SU-DHL-6 (cell line): ENCODE results near the gene RBM20.

Source experiments
- H2AFZ ChIP-seq: fragments of 200-600 bp; sonication (generic); 2 replicates; pipeline ENCODE4 v1.6.1; 2014; ENCODE audit warnings: low read depth, mild to moderate bottlenecking, moderate library complexity, mixed read lengths, antibody characterized with exemption, low read length; ENCODE audit not compliant: severe bottlenecking
- H3F3A ChIP-seq: fragments of 200-600 bp; shearing (Covaris generic); 2 replicates; pipeline ENCODE4 v1.6.0; 2016; ENCODE audit warnings: antibody characterized with exemption, mild to moderate bottlenecking; ENCODE audit not compliant: insufficient read depth
- H3K27ac ChIP-seq: fragments of 200-600 bp; sonication (generic); 2 replicates; pipeline ENCODE4 v1.5.1; 2016; ENCODE audit warnings: low read depth, mild to moderate bottlenecking, low read length, moderate library complexity, mixed read lengths
- H3K27me3 ChIP-seq: fragments of 200-600 bp; sonication (generic), shearing (Covaris generic); 2 replicates; pipeline ENCODE4 v1.6.0; 2014; ENCODE audit warnings: mild to moderate bottlenecking, low read length
- H3K36me3 ChIP-seq: fragments of 200-600 bp; sonication (generic); 2 replicates; pipeline ENCODE4 v1.6.1; 2014; ENCODE audit warnings: mild to moderate bottlenecking, low read length, mixed read lengths
- H3K4me2 ChIP-seq: fragments of 300-600, 200-600 bp; shearing (Covaris generic), sonication (generic); 2 replicates; pipeline ENCODE4 v1.6.0; 2014; ENCODE audit warnings: low read length, low read depth, mild to moderate bottlenecking; ENCODE audit not compliant: poor library complexity, severe bottlenecking
- H3K4me3 ChIP-seq: fragments of 200-600 bp; sonication (generic); 2 replicates; pipeline ENCODE4 v1.5.1; 2014; ENCODE audit warnings: antibody characterized with exemption, low read length, mild to moderate bottlenecking, mixed read lengths; ENCODE audit not compliant: insufficient read depth, poor library complexity, severe bottlenecking
- H3K79me2 ChIP-seq: fragments of 200-600 bp; sonication (generic); 2 replicates; pipeline ENCODE4 v1.6.1; 2014; ENCODE audit warnings: mild to moderate bottlenecking, low read length, moderate library complexity; ENCODE audit not compliant: insufficient read depth
- H3K9ac ChIP-seq: fragments of 200-600 bp; sonication (generic); 2 replicates; pipeline ENCODE4 v1.7.0; 2014; ENCODE audit warnings: mild to moderate bottlenecking, low read length
- H3K9me2 ChIP-seq: fragments of 200-600 bp; sonication (generic); replicated peaks from 2 replicates; pipeline ENCODE4 v1.6.1; 2014; ENCODE audit warnings: low read length; ENCODE audit not compliant: insufficient read depth
- H3K9me3 ChIP-seq: fragments of 200-600 bp; sonication (generic); 2 replicates; pipeline ENCODE4 v1.6.1; 2014; ENCODE audit warnings: low read length, mixed read lengths; ENCODE audit not compliant: insufficient read depth
- H4K20me1 ChIP-seq: fragments of 200-600 bp; sonication (generic); 2 replicates; pipeline ENCODE4 v1.6.1; 2014; ENCODE audit warnings: low read depth, mild to moderate bottlenecking, antibody characterized with exemption, low read length, moderate library complexity, mixed read lengths
- CTCF ChIP-seq: fragments of 200-600 bp; sonication (generic); IDR thresholded peaks from one replicate; pipeline ENCODE4 v1.5.1; 2017; ENCODE audit warnings: antibody characterized with exemption, mild to moderate bottlenecking, low read length, moderate library complexity; ENCODE audit not compliant: insufficient read depth, poor library complexity, severe bottlenecking
- EZH2phosphoT487 ChIP-seq: fragments of 200-600 bp; sonication (generic), shearing (Covaris generic); conservative IDR thresholded peaks from 2 replicates; pipeline ENCODE4 v1.6.1; 2018; ENCODE audit warnings: mild to moderate bottlenecking, antibody characterized with exemption, low read length, moderate library complexity, mixed read lengths

RBM20 gene

GRCh38 chr10:110691139-110691538 lies 47.0 kb downstream of the RBM20 start:
- Histone ChIP-seq H3K9me2 (no peaks in the 10 kb centered on the region), H3K4me2 (no peak overlapping the region), H3K9me3 (0 out of 2 replicates have a peak, but pooled peaks cover 4% of the 10 kb centered on the region), H3K4me3 (no peak overlapping the region), H3F3A (no peaks in the 10 kb centered on the region), H3K9ac (no peak overlapping the region), H3K27ac (no peak overlapping the region), H3K79me2 (no peaks in the 10 kb centered on the region), H4K20me1 (no peaks in the 10 kb centered on the region), H3K36me3 (no peaks in the 10 kb centered on the region), H3K27me3 (no peaks in the 10 kb centered on the region), H2AFZ (no peak overlapping the region)
- no peak for TF ChIP-seq EZH2phosphoT487
- no peak for TF ChIP-seq CTCF

- TF ChIP-seq CTCF (no peak), EZH2phosphoT487 (no peak)
- Histone ChIP-seq H3K27me3 (no peaks in the 10 kb centered on the region), H3K4me3 (no peak overlapping the region)
These were observed 50.1 kb downstream of the RBM20 start for GRCh38 chr10:110694263-110694662.

GRCh38 chr10:110694820-110695538 lies 50.8 kb downstream of the RBM20 start:
- Histone ChIP-seq H3K9me2 (no peaks in the 10 kb centered on the region), H3K4me3 (no peak overlapping the region), H3K27me3 (no peaks in the 10 kb centered on the region), H3K27ac (no peak overlapping the region), H3K36me3 (no peaks in the 10 kb centered on the region), H4K20me1 (no peaks in the 10 kb centered on the region), H3F3A (no peaks in the 10 kb centered on the region), H3K9ac (no peak overlapping the region), H2AFZ (no peak overlapping the region), H3K9me3 (0 out of 2 replicates have a peak, but pooled peaks cover 4% of the 10 kb centered on the region), H3K79me2 (no peaks in the 10 kb centered on the region), H3K4me2 (no peak overlapping the region)
- no peak for TF ChIP-seq EZH2phosphoT487
- TF ChIP-seq CTCF = no peak

More at GRCh38 chr10:110694263-110694662, 50.1 kb downstream of the RBM20 start:
- Histone ChIP-seq H3K27ac (no peak overlapping the region), H3K79me2 (no peaks in the 10 kb centered on the region), H3F3A (no peaks in the 10 kb centered on the region), H3K9me3 (0 out of 2 replicates have a peak, but pooled peaks cover 4% of the 10 kb centered on the region), H3K4me2 (no peak overlapping the region), H3K36me3 (no peaks in the 10 kb centered on the region), H3K9me2 (no peaks in the 10 kb centered on the region), H2AFZ (no peak overlapping the region), H4K20me1 (no peaks in the 10 kb centered on the region), H3K9ac (no peak overlapping the region)
